Nephron (organoid): ENCODE data around the gene TBC1D17.

Source experiments
- H3K27ac Mint-ChIP-seq, 3 experiments: 2 replicates each; pipeline ENCODE4 v1.8.0; 2020; ENCODE audit warnings: mixed read lengths in 3 of 3, mild to moderate bottlenecking in 2 of 3, moderate library complexity in 1 of 3
- H3K27me3 Mint-ChIP-seq: 2 replicates; pipeline ENCODE4 v1.8.0; 2021; ENCODE audit warnings: low read depth, mild to moderate bottlenecking, moderate library complexity, mixed read lengths
- H3K36me3 Mint-ChIP-seq: 2 replicates; pipeline ENCODE4 v1.8.0; 2020; ENCODE audit warnings: low read depth, mixed read lengths
- H3K4me1 Mint-ChIP-seq: 2 replicates; pipeline ENCODE4 v1.8.0; 2020; ENCODE audit warnings: mixed read lengths
- H3K4me3 Mint-ChIP-seq, 3 experiments: 2 replicates each; pipeline ENCODE4 v1.8.0; 2020; ENCODE audit warnings: mild to moderate bottlenecking in 3 of 3, mixed read lengths in 3 of 3, moderate library complexity in 2 of 3
- H3K9me3 Mint-ChIP-seq: 2 replicates; pipeline ENCODE4 v1.8.0; 2020; ENCODE audit warnings: mixed read lengths
- TF ChIP-seq, protein P1 (sequence below), 3 experiments: fragments of 200-600 bp; sonication (generic); IDR thresholded peaks; one replicate each; pipeline ENCODE4 v1.5.0; 2021; ENCODE audit warnings: antibody characterized with exemption in 3 of 3; ENCODE audit not compliant: unreplicated experiment in 3 of 3

Gene TBC1D17

GRCh38 chr19:49894011-49894664 is 16.6 kb downstream of the TBC1D17 start:
- H3K4me3 Mint-ChIP-seq, result no peak overlapping the region
- no peaks in the 10 kb centered on the region for H3K9me3 Mint-ChIP-seq
- peaks cover 17% of the 10 kb centered on the region for H3K4me1 Mint-ChIP-seq

GRCh38 chr19:49894879-49895565 is 17.5 kb downstream of the TBC1D17 start:
- H3K9me3 Mint-ChIP-seq, result no peaks in the 10 kb centered on the region
- H3K4me3 Mint-ChIP-seq, result no peak overlapping the region
- peaks cover 31% of the 10 kb centered on the region for H3K27me3 Mint-ChIP-seq
- no peak overlapping the region for H3K27ac Mint-ChIP-seq
- H3K36me3 Mint-ChIP-seq, result no peaks in the 10 kb centered on the region
- TF ChIP-seq, protein P1, sequence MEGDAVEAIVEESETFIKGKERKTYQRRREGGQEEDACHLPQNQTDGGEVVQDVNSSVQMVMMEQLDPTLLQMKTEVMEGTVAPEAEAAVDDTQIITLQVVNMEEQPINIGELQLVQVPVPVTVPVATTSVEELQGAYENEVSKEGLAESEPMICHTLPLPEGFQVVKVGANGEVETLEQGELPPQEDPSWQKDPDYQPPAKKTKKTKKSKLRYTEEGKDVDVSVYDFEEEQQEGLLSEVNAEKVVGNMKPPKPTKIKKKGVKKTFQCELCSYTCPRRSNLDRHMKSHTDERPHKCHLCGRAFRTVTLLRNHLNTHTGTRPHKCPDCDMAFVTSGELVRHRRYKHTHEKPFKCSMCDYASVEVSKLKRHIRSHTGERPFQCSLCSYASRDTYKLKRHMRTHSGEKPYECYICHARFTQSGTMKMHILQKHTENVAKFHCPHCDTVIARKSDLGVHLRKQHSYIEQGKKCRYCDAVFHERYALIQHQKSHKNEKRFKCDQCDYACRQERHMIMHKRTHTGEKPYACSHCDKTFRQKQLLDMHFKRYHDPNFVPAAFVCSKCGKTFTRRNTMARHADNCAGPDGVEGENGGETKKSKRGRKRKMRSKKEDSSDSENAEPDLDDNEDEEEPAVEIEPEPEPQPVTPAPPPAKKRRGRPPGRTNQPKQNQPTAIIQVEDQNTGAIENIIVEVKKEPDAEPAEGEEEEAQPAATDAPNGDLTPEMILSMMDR (IDR thresholded peaks at IDR 0.05; ENCODE audit: unreplicated experiment in 3 of 3), result no peak
- H3K4me1 Mint-ChIP-seq, result peaks cover 17% of the 10 kb centered on the region

More at GRCh38 chr19:49894011-49894664, 16.6 kb downstream of the TBC1D17 start:
- Mint-ChIP-seq H3K36me3 (no peaks in the 10 kb centered on the region), H3K27ac (no peak overlapping the region), H3K27me3 (peaks cover 31% of the 10 kb centered on the region)
- TF ChIP-seq, protein P1 (IDR thresholded peaks at IDR 0.05; ENCODE audit: unreplicated experiment in 3 of 3), result no peak

GRCh38 chr19:49895566-49896297 is 18.2 kb downstream of the TBC1D17 start:
- TF ChIP-seq, protein P1 (IDR thresholded peaks at IDR 0.05; ENCODE audit: unreplicated experiment in 3 of 3), result no peak
- Mint-ChIP-seq H3K36me3 (no peaks in the 10 kb centered on the region), H3K4me1 (peaks cover 17% of the 10 kb centered on the region), H3K27ac (peak overlapping the region in 1 of 3 experiments; percentile 89), H3K9me3 (no peaks in the 10 kb centered on the region), H3K4me3 (no peak overlapping the region), H3K27me3 (peaks cover 26% of the 10 kb centered on the region)

DNA sequence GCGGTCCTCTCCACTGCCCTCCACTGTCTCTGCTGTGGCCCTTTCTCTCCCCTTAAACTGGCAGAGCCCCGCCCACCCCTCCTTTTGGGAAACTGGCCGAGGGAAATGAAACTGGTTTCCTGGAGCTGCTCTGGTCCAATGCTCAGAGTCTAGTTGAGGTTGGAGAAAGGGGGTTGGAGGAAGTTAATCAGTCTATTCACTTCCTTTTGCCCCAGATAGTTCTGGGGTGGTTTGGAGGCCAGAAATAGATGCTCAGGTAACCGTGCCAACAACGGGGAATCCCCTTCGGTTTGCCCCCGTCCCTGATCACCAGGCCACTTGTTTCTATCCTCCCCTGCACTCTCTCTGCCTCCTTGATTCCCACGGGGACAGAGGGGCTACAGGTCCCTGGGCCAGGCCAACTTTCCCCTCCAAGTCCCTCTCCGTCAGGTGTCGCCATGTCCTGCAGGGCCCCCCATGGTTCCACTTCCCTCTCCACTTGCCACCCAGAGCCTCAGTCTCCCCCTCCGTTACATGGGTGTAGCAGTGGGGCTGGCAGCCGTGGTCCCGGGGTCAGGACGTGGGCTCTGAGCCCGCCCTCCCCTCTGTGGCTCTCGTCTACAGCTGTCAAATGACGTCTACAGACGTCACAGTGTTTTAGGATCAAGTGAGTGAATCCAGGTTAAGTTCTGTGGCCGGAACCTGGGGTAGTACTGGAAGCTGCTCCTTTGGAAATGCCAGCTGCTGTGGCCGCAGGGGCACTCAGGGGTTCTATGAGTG is 19.5 kb downstream of the TBC1D17 start, which contains the start of gene IL4I1:
TSS of gene IL4I1 (minus strand) at position 25 of the 759 bp plus-strand sequence. CDS start 727 bp downstream, outside the sequence.
- no peaks in the 10 kb centered on the region for H3K36me3 Mint-ChIP-seq
- no peaks in the 10 kb centered on the region for H3K9me3 Mint-ChIP-seq
- H3K4me3 Mint-ChIP-seq, result peak within 1 kb of the TSS in 2 of 3 experiments; percentile 28 to 29
- H3K4me1 Mint-ChIP-seq, result peaks cover 17% of the 10 kb centered on the region
- H3K27ac Mint-ChIP-seq, result peak within 1 kb of the TSS; percentile 47 to 90 (median 89)
- TF ChIP-seq, protein P1 (IDR thresholded peaks at IDR 0.05; ENCODE audit: unreplicated experiment in 3 of 3), result no peak
- H3K27me3 Mint-ChIP-seq, result peaks cover 14% of the 10 kb centered on the region

GRCh38 chr19:49904136-49904535 is 26.6 kb downstream of the TBC1D17 start:
- no peak overlapping the region for H3K4me3 Mint-ChIP-seq
- H3K36me3 Mint-ChIP-seq, result peaks cover 27% of the 10 kb centered on the region
- no peaks in the 10 kb centered on the region for H3K9me3 Mint-ChIP-seq
- TF ChIP-seq, protein P1 (IDR thresholded peaks at IDR 0.05; ENCODE audit: unreplicated experiment in 3 of 3), result no peak
- H3K27me3 Mint-ChIP-seq, result no peaks in the 10 kb centered on the region
- no peaks in the 10 kb centered on the region for H3K4me1 Mint-ChIP-seq
- no peak overlapping the region for H3K27ac Mint-ChIP-seq
